Stomach smooth muscle (tissue), 2 donors: Measurements from ENCODE around the gene DLGAP3.

Experiments used
- H3K27ac ChIP-seq: one replicate; pipeline ENCODE4 v1.7.0; 2013; ENCODE audit warnings: mild to moderate bottlenecking, low read length, inconsistent platforms
- H3K27me3 ChIP-seq, 2 donors: one replicate each; pipeline ENCODE4 v1.7.0; 2013; ENCODE audit warnings: low read length in 2 of 2; ENCODE audit not compliant: insufficient read depth in 2 of 2, control insufficient read depth in 1 of 2
- H3K36me3 ChIP-seq, 2 donors: one replicate each; pipeline ENCODE4 v1.7.0; 2013; ENCODE audit warnings: low read length in 2 of 2; ENCODE audit not compliant: control insufficient read depth in 2 of 2, insufficient read depth in 2 of 2
- H3K4me1 ChIP-seq: one replicate; pipeline ENCODE4 v1.7.0; 2013; ENCODE audit warnings: low read length; ENCODE audit not compliant: control insufficient read depth, insufficient read depth
- H3K4me3 ChIP-seq, 2 donors: one replicate each; pipeline ENCODE4 v1.7.0; 2013; ENCODE audit warnings: low read length in 2 of 2
- H3K9ac ChIP-seq, 2 donors: one replicate each; pipeline ENCODE4 v1.7.0; 2013; ENCODE audit warnings: low read length in 2 of 2, mild to moderate bottlenecking in 1 of 2
- H3K9me3 ChIP-seq, 2 donors: one replicate each; pipeline ENCODE4 v1.7.0; 2013; ENCODE audit warnings: low read length in 2 of 2; ENCODE audit not compliant: control insufficient read depth in 2 of 2
- donor health status: healthy.
- donor health status: Pancreatic carcinoma.

Gene DLGAP3

DNA sequence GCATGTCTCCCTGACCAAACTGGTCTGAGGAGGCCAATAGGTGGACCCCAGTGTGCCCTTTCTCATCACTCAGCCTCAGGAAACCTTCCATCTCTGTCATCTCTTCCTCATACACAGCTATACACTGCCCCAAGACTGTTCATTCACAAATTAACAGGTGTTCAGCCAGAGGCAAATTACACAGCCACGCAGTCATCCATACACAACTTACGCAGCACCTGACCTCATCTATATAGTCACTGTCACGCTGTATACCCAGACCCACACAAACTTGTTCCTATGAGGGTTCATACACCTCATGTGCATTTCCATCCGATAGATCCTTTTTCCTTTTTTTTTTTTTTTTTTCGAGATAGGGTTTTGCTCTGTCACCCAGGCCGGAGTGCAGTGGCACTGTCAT lies 12.4 kb downstream of the DLGAP3 start:
- no peaks in the 10 kb centered on the region for H3K9me3 ChIP-seq
- H3K36me3 ChIP-seq = no peaks in the 10 kb centered on the region
- no peaks in the 10 kb centered on the region for H3K4me1 ChIP-seq
- H3K27me3 ChIP-seq = peaks cover 9 to 25% of the 10 kb centered on the region in 2 donors
- no peak overlapping the region for H3K4me3 ChIP-seq
- H3K9ac ChIP-seq = no peak overlapping the region
- H3K27ac ChIP-seq = no peak overlapping the region

DNA sequence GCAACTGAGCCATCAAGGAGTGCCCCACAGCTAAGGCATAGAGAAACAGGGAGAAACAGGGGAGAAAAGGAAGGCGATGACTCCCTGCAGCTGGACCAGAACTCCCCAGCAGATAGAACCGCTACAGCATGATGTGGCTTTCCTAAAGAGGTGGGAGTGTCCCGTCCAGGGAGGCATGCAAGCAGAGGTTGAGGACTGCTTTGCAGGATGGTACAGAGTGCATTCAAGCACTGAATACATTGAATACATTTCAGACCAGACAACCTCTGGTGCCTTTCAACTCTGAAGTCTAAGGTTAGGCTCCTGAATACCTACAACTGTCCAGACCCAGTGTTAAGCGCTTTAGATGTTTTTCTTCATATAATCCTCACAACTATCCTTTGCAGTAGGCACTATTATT lies 13.3 kb downstream of the DLGAP3 start:
- H3K4me3 ChIP-seq = no peak overlapping the region
- H3K9ac ChIP-seq = no peak overlapping the region
- no peaks in the 10 kb centered on the region for H3K9me3 ChIP-seq

DNA sequence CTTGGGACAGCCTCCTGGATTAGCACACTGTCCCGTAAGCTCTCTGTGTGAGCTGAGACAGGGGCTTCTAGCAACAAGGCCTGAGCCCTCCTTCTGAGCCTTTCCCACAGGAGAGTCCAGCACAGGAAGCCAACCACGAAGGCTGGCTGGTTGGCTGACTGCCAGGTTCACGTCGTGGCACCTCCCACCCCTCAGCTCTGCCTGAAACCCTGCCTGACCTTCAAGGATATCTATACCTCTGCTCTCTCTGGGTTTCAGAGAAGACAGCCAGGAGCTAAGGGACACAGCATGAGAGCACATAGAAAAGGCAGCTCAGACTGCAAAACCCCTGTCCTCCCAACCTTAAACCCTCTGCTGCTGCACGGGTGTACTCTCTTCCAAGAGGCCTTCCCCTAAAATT lies 13.9 kb downstream of the DLGAP3 start:
- Histone ChIP-seq H3K4me1 (no peaks in the 10 kb centered on the region), H3K27ac (no peak overlapping the region), H3K9me3 (no peaks in the 10 kb centered on the region), H3K36me3 (no peaks in the 10 kb centered on the region), H3K9ac (no peak overlapping the region), H3K4me3 (no peak overlapping the region), H3K27me3 (peaks cover 6 to 15% of the 10 kb centered on the region in 2 donors)

More for the DNA sequence above, 13.3 kb downstream of the DLGAP3 start:
- Histone ChIP-seq H3K27me3 (peaks cover 9 to 16% of the 10 kb centered on the region in 2 donors), H3K4me1 (no peaks in the 10 kb centered on the region), H3K36me3 (no peaks in the 10 kb centered on the region), H3K27ac (no peak overlapping the region)

DNA sequence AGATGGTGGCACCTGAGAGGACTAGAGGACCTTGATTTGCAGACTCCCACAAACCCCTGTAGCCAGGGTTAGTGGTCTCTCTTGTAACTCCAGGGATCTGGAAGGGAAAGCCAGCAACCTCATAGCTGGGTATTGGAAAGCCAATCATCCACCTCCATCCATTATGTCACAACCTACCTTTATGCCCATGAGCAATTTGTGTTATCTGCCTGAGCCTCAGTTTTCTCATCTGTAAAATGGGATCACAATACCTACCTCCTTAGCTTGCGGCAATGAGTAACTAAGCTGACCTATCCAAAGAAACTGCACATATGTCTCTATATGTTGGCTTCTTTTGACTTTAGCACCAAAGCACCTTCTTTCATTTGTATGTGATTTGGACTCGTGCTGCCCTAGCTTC lies 14.5 kb downstream of the DLGAP3 start:
- Histone ChIP-seq H3K27ac (no peak overlapping the region), H3K4me3 (no peak overlapping the region), H3K4me1 (no peaks in the 10 kb centered on the region), H3K36me3 (no peaks in the 10 kb centered on the region), H3K27me3 (peaks cover 6 to 11% of the 10 kb centered on the region in 2 donors), H3K9ac (no peak overlapping the region), H3K9me3 (no peaks in the 10 kb centered on the region)

DNA sequence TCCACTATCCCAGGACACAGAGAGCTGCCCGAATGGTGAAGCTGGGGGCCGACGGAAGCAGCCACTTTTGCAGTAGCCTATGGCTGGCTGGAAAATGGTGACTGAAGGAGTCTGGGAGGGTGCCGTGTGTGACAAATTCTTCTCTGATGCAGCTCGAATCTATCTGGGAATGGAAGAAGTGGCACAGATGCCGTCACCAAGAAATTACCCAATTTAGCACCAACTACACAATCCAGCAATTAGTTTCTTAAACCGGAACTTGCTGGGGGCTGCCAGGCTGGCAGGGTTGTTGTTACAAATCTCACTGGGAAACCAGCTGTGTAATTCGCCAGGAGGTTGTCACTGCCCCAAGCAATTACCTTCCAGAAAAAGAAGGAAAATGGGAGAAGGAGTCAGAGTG lies 18.0 kb downstream of the DLGAP3 start:
- Histone ChIP-seq H3K4me1 (no peaks in the 10 kb centered on the region), H3K27me3 (peaks cover 3 to 8% of the 10 kb centered on the region in 2 donors), H3K9ac (no peak overlapping the region), H3K36me3 (no peaks in the 10 kb centered on the region), H3K4me3 (no peak overlapping the region), H3K27ac (no peak overlapping the region), H3K9me3 (no peaks in the 10 kb centered on the region)

GRCh38 chr1:34910425-34910824 lies 19.0 kb downstream of the DLGAP3 start:
- Histone ChIP-seq H3K27ac (no peak overlapping the region), H3K36me3 (no peaks in the 10 kb centered on the region), H3K4me3 (no peak overlapping the region), H3K4me1 (no peaks in the 10 kb centered on the region), H3K9ac (no peak overlapping the region), H3K27me3 (peaks cover 3 to 8% of the 10 kb centered on the region in 2 donors), H3K9me3 (no peaks in the 10 kb centered on the region)

DNA sequence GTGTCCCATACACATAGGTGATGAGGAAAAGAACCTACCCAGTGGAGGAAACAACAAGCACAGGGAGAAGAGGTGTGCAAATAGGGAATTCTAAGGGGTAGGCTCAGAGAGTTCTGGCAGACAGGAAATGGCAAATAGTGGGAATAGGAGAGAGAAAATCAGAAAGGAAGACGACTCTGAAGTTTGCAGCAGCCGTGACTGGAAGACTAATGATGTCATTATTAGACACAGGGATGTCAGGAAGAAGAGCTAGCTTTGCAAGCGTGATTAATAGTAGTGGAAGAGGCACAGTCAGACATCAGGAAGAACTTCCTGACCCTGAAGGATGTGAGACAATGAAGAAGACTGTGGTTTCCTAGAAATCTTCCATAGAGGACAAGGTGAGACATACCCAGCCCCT lies 21.1 kb downstream of the DLGAP3 start:
- Histone ChIP-seq H3K4me3 (no peak overlapping the region), H3K9me3 (no peaks in the 10 kb centered on the region)

GRCh38 chr1:34907487-34908090 lies 21.9 kb downstream of the DLGAP3 start:
- no peaks in the 10 kb centered on the region for H3K9me3 ChIP-seq
- no peaks in the 10 kb centered on the region for H3K36me3 ChIP-seq
- no peak overlapping the region for H3K9ac ChIP-seq
- H3K27ac ChIP-seq = no peak overlapping the region
- H3K27me3 ChIP-seq = peaks cover 0 to 11% of the 10 kb centered on the region in 2 donors
- no peaks in the 10 kb centered on the region for H3K4me1 ChIP-seq
- no peak overlapping the region for H3K4me3 ChIP-seq

More for the DNA sequence above, 21.1 kb downstream of the DLGAP3 start:
- Histone ChIP-seq H3K27me3 (peaks cover 0 to 7% of the 10 kb centered on the region in 2 donors), H3K4me1 (no peaks in the 10 kb centered on the region), H3K27ac (no peak overlapping the region), H3K9ac (no peak overlapping the region), H3K36me3 (no peaks in the 10 kb centered on the region)

- Histone ChIP-seq H3K9ac (no peak overlapping the region), H3K27me3 (peaks cover 0 to 12% of the 10 kb centered on the region in 2 donors), H3K27ac (no peak overlapping the region), H3K4me1 (no peaks in the 10 kb centered on the region), H3K9me3 (no peaks in the 10 kb centered on the region), H3K4me3 (no peak overlapping the region), H3K36me3 (no peaks in the 10 kb centered on the region)
These were observed 22.7 kb downstream of the DLGAP3 start for GRCh38 chr1:34906756-34907155.

GRCh38 chr1:34906222-34906621 lies 23.2 kb downstream of the DLGAP3 start:
- peaks cover 0 to 14% of the 10 kb centered on the region in 2 donors for H3K27me3 ChIP-seq
- no peaks in the 10 kb centered on the region for H3K36me3 ChIP-seq
- no peak overlapping the region for H3K27ac ChIP-seq
- no peaks in the 10 kb centered on the region for H3K9me3 ChIP-seq
- no peak overlapping the region for H3K4me3 ChIP-seq
- no peak overlapping the region for H3K9ac ChIP-seq
- H3K4me1 ChIP-seq = no peaks in the 10 kb centered on the region

GRCh38 chr1:34905098-34905459 lies 24.4 kb downstream of the DLGAP3 start:
- Histone ChIP-seq H3K9me3 (no peaks in the 10 kb centered on the region), H3K27me3 (peaks cover 0 to 20% of the 10 kb centered on the region in 2 donors), H3K4me1 (no peaks in the 10 kb centered on the region), H3K4me3 (no peak overlapping the region), H3K27ac (no peak overlapping the region), H3K9ac (no peak overlapping the region), H3K36me3 (no peaks in the 10 kb centered on the region)
